ENCODE data around the gene AMACR. TPM values are rescaled to one million over a fixed set of nuclear protein-coding genes. Genes with fewer than 3 reads are reported as not detected.

AMACR gene
- total and polyA plus RNA-seq, 2 of the 8 experiments (the other 6 are each of a cell fraction or from before 2014, with no cell fraction given): 9.1 to 12.6 TPM

DNA sequence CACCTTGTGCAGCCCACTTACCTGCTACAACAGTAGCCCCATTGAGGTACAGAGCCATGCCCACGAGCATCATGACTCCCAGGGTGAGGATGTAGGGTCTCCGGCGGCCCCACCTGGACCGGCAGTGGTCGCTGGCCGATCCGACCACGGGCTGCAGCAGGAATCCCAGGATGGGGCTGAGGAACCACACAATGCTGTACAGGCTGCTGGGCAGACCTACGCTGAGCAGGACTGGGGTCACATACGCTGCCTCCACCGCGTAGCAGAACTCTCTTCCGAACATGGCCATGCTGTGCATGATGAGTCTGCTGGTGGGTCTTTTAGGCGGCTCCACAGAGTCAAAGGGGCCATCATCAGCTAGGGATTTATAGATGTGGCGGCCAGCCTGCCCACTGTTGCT is 23.7 kb downstream of the AMACR start (continued):
- TF ChIP-seq SAP30 (IDR thresholded peaks at IDR 0.05; ENCODE audit: insufficient read depth, insufficient replicate concordance, low read length) (no peak), POLR2AphosphoS5 (IDR thresholded peaks at IDR 0.05; ENCODE audit: low read depth, low read length) (no peak)

All from H1 (cell line).